Left forelimb (tissue), 1 donor: ENCODE measurements around the gene BUD13.
"Not testable (repeated sequence)": the region's sequence is repeated elsewhere in the genome, so short reads cannot be mapped to it uniquely, and the experiment has no call there.

Experiments used
- DNase-seq: peaks from one replicate; pipeline ENCODE4 v3.0.0-alpha.2; 2018; ENCODE audit warnings: low spot score

BUD13 gene

DNA sequence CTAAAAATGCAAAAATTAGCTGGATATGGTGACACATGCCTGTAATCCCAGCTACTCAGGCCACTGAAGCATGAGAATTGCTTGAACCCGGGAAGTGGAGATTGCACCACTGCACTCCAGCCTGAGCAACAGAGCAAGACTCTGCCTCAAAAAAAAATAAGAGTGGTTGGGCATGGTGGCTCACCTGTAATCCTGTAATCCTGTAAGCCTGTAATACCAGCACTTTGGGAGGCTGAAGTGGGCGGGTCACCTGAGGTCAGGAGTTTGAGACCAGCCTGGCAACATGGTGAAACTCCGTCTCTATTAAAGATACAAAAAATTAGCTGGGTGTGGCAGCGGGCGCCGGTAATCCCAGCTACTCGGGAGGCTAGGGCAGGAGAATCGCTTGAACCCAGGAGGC lies 16.7 kb downstream of the BUD13 start:
- not testable (repeated sequence) for DNase-seq

DNA sequence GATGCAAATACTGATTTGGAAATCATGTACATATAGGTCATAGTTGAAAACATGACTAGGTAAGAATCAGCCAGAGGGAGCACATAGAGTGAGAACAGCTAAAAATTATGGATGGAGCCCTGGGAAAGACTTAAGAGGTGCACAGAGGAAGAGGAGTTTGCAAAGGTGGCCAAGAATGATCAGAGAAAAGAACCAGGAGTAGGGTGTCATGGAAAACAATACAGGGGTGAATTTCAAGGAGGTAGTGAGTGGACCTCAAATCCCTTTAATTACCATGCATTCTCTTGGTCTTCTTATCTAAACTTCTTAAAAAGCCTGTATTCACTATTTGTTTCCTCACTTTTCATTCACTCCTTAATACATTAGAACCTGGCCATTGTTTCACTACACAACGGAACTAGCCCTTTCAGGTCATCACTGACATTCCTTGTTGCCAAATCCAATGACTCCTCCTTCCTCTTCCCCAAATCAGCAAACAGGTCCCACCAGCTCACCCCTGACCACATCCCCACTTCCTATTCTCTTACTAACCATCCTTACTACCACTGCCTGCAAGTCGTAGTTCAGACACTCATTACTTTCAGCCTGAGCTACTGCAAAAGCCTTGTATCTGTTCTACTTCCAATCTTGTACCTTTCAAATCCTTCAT lies 22.6 kb downstream of the BUD13 start:
- DNase-seq, result no peak

DNA sequence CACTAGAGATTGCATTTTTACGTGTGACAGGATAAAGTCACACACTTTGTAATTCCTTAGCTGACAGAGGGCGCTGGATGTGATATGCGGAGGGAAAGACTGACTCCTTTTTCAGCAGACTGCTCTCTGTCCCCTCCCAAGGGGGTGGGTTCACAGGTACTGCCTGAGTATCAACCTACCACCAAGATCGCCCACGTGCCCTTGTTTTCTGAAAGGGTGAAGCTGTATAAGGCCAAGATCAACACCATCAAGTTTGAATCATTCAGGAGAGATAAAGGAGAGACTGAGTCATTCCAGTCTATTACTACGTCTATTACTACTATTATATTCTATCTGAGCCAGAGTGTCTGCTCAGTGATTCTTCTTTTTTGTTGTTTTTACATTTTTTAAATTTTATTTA lies 30.7 kb downstream of the BUD13 start:
- DNase-seq, result no peak

DNA sequence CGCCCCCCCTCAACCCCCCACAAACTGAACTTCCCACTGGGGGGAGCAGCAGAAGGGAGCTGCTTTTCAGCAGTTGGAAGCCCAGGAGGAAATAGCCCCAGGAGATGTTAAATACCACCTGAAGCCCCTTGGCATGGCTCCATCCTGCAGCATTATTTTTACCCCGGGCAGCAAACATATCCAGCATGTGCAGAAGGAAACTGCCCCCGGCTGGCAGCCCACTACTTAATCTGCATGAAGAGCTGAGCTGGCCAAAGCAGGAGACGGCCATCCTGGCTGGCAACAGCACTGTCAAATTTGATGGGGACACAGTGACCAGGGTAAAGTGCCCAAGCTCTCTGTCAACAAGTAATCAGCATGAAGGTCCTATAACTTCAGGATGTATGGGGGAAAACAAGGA lies 32.0 kb downstream of the BUD13 start:
- no peak for DNase-seq

DNA sequence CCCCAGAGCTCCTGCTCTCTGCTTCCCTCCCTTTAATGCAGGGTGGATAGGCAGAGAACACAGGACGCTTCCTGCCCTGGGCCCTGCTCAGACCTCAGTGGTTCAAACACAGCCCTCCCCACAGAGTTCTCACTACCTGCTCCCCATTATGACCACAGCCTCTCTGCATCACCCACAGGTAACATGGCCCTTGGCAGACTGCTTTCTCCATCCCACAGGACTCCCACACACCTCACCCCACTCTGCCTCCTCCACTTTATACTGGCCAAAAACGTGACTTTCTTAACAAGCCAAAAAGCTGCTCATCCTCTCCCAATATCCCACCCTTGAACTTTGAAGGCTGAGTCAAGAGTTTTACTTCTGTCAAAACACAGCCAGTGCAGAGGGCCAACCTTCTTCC lies 33.8 kb downstream of the BUD13 start:
- DNase-seq, result no peak

DNA sequence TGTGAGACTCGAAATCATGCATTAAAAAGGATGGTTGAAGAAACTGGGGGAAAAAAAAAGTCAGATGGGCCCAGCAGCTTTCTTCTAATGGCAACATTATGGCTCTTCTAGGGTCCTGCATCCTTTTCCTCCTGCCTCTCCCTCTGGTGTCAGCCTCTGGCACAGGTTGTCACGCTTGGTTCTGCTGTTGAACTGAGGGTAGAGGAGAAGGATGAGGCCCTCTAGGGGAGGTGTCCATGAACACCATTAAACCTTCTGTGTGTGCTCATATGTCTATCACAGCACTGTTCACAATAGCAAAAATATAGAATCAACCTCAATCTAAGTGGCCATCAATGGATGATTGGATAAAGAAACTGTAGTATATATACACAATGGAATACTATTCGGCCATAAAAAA lies 36.0 kb downstream of the BUD13 start:
- DNase-seq, result no peak

DNA sequence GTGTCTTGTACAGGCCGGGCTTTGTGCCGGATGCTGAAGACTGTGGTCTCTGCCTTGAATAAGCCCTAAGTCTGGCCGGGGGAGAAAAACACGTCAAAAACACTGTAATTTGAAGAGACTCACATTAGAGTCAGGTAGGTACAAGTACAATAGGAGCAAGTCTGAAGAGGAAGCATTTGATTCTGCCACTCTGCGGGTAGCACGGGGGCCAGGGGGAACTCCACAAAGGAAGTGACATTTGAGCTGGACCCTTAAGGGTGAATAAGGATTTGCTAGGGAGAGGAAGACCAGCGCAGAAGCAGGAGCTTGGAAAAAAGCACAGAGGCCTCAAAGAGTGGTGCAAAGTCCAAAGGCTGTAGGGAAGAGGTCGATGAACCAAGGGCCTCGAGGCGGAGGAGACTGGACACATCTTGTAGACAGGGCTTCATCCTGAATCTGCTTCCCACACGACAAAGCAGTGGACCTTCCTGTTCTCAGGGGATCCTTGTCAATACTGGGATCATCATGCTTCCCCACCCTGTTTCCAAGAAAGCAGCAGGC lies 38.7 kb downstream of the BUD13 start:
- no peak for DNase-seq

DNA sequence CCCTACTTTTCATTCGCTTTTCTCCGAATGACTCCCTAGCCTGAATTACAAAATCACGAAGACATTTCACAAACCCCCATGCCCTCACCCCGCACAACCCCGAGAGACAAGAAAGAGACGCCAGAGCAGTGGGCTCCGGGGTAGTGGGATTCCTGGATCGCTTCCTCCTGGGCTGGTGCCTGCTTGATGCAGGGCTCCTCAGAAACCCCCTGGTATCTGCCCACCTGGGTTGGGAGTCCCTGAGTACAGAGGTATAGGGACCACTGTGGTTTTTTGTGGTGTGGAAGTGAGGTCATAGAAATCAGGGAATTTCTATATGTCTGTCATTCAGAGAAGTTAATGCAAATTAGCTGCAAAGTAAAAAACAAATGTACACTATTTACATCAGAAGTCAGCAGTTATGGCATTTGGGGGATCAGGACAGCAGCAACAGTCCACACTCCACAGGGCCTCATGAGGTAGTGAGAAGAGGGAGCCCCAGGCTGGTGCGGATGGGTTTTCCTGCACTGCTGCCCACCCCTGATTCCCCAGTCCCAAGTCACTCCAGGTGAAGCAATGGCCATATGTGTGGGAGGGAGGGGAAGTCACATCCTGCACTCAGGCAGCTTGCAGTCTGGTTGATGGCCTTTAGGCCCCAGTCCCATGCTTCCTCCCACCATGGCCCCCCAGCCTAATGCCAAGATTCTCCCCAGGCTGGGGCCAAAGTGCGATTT lies 39.6 kb downstream of the BUD13 start:
- no peak for DNase-seq

DNA sequence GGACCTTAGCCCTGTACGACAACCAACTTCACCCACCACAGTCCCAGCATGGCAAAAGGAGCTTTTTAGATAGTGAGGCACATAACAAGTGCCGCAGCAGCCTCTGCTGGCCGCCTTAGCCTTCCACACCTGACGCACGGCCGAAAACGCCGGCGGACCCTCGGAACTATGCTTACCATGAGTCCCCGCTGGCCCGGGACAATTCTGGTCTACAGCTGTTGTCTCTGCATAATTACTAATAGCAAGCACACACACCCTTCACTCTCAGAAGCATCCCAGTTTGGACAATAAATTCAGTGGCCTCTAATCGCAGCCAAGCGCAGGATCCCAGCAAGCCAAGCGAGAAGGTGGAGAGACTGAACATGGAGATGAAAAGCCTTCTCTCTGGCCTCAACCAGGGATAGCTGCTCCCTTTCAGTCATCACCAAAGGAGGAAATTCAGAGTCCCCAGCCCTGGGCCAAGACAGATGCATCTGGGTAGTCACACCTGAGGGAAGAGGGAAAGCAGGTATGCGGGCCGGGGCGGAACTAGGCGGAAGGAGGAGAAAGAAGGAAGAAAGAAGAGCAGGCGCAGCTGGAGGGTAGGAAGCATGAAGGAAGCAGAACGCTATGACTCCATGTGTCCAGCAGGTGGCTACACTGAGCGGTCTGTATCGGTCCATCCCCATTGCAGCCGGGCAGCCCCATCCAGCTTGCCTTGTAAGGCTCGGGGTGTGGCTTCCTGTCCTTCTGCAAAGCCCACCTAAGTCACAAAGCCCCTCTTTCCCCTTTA lies 40.3 kb downstream of the BUD13 start:
- no peak for DNase-seq

DNA sequence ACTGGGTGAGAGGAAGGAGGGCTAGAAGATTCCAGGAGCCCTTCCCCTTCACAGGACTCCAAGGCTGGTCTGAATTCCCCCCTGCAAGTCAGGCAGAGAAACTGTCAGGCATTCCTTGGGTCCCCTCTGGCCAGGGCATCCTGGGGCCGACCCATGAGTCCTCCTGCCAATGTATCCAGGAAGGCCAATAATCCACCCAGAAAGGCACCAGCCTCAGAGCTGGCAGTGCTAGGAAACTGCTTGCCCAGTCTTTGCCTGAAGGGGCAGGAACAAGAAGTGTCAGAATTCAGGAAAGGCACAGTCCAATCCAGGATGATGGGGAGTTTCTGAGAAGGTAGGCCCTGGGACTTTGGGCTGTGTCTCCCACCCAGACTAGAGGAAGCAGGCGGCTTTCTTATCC lies 41.0 kb downstream of the BUD13 start:
- DNase-seq, result no peak

DNA sequence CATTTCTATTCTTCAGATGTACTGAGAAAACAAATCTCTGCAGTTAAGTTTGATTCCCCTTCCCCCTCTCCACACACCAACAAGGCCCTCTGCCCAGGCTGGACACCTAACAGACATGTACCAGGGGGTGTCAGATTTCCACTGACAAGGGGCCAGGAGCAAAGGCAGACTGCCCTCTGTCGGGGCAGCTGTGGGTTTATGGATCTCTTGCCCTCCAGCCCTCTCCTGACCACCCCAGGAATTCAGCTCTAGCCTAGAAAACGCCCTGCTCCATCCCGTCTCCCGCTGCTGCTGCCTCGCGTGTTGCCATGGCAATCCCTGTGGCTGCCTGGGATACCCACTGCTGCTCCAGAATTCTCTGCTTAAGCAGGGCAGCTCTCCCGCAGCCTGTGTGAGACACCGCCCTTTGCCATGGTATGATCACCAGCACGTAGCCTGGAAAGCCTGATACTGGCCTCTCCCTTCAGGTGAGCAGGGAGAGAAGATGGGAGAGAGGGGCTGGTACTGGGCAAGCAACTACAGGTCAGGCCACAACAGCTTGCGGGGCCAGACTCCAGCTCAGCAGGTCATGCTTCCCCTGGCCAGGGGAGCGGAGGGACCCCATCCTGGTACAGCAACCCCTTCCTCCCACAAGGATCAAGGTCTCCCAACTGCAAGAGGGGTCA lies 41.6 kb downstream of the BUD13 start:
- DNase-seq, result no peak

DNA sequence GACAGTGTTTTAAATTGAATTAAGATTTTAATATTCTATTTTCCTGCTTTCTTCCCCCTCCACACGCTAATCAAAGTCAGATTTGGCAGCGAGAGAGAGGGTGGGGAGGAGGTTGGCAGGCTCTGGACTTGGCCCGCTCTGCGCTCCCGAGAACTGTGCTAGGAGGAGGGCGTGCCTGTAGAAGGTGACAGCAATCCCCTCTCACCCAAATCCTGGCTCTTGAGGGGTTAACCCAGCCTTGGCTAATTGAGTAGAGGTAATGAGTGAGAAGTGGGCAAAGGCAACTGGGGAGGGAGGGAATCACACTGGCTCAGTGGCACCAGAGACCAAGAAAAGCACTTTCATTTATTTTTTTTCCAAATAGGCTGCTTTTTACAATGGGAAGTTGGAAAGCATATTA lies 42.2 kb downstream of the BUD13 start:
- no peak for DNase-seq

DNA sequence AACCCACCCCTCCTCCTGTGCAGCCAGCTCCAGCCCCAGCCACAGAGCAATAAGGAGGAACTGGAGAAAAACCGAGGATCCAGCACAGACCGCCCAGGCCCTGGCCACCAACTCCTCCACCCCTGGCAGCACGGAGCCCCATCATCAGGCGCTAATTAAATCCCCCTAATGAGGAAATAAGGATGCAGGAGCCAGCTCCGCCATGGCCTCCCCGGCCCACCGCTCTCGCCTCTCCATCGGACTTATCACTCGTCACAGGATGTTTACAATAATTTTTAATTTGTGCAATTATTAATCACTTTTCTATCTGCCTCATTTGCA lies 42.6 kb downstream of the BUD13 start:
- DNase-seq, result no peak

DNA sequence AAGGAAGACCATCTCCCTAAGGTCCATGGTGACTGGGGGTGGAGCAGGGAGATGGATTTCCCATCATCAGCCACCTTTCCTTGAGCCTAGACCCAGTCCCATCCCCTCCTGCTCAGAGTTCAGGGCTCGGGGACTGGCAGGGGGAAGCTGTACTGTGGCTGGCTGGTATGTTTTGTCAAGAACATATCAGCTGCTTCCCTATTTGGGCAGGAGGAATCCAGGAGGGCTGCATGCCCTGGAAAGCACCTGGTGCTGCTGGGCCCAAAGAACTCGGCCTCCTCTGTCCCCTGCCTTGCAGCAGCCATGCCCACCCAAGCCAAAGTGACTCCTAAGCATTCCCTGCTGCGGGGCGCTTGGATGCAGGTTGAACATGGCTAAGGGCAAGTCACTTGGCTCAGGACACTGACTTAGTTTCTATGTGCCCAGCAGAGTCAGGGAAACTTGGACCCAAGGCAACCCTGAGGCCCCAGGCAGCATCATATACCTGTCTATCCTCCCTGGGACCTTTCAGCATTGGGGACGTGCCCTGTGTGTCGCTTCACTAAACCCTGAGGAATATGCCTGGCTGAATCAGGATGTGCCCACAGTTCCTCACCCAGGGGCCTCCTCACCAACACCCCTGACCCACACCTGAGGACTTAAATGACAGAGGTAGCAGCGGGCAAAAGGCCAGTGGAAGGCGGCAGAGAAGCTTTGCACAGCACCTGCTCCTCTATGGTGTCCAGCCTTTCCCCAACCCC lies 43.1 kb downstream of the BUD13 start:
- no peak for DNase-seq

DNA sequence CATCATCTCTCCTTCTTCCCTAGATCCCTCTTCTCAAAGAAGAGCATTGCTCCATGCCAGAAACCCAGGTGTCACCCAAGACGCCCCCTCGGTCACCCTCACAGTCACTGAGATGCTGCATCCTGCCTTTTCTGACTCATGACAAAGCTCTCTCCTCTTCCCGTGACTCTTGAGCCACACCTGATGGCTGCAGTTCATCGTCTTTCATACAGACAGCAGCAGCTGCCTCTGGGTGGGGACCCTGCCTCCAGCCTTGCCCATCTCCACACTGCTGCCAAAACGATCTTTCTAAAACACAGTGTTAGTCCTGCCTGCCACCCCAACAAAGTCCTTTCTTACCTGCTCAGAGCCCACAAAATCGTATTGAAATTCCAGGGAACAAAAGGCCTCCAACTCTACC lies 44.8 kb downstream of the BUD13 start:
- no peak for DNase-seq

DNA sequence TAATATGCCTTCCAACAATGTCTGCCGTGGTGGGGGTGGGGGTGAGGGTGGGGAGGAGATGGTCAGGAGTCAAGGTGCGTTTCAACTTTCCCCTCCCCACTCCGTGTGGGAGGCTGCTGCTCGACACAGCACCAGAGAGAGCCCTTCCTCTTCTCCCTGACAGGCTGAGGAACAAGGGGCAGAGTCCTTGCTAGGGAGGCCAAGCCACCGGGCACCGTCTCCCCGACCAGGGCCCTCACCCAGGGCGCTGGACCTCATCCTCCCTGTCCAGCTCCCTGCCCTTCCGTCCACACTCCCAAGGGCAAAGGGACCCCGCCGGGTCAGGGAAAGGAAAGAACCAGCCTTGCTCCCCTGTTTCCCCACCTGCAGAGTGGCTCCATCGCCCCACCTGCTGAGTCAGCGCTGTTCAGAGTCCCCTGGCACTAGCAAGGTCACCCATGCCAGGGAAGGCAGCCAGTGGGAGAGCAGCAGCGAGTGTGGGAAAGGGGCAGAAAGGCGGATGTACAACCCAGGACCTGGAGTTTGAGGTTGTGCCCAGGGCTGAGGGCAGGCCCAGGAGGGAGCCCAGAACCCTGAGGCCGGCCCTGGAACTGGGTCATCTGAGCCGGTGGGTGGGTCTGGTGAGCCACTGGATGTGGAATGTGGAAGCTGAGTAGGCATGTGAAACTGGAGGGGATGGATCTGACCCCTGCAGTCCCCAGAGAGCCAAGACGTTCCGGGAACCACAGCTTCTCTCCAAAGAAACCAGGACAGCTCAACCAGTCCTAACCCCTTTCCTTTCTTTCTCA lies 47.2 kb downstream of the BUD13 start:
- DNase-seq, result no peak

DNA sequence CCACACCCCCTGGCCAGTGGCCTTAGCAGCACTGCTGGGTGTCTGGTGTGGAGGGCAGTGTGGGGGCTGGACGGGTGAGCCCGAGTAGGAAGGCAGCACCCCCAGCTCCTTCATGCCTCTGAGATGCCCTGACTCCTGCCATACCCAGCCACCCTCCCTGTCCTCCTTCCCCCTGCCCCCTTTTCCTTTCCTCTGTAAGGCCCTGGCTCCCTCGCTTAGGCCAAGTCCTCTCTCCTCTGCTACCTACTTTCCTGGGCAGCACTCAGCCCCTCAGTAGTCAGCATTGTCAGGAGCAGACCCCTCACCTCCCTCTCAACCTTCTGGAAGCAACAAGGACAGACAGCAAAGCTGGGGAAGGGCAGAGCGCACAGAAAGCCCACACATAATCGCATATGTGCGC lies 48.0 kb downstream of the BUD13 start:
- DNase-seq, result no peak

DNA sequence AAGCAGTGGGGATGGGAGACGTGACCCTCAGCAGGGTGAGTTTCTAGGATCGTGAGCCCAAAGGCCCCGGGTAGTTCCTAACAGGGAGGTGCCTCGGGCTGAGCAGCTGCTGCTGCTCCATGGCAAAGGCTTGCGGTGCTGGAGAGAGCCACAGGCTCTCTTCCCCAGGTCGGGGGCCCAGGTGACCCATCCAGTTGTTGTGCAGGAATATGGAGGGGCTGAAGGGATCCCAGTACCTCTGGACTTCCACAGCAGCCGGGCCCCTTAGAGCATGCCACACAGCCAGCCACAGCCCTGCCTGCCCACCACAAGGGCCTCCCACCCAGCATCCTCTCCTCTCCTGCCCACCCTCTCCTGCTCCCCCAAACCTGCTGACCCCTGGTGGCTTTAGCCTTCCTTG lies 49.3 kb downstream of the BUD13 start:
- no peak for DNase-seq

DNA sequence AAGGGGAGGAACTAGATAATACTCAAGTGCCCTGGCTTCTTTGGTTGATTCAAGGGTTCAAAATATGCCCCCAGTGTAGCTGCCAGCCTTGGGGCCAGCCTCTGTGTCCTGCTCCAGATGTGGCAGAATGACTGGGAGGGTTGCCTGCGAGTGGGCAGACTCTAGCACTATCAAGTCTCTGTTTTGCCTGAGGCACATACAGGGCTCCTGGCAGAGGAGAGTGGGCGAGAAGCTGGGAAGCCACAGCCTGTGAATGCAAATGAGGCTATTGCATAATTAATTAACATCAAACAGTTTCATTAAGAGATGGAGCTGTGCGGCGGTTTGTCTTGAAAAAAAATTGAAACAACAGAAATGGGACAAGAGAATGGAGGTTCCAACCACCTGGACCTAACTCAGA lies 50.8 kb downstream of the BUD13 start:
- no peak for DNase-seq

DNA sequence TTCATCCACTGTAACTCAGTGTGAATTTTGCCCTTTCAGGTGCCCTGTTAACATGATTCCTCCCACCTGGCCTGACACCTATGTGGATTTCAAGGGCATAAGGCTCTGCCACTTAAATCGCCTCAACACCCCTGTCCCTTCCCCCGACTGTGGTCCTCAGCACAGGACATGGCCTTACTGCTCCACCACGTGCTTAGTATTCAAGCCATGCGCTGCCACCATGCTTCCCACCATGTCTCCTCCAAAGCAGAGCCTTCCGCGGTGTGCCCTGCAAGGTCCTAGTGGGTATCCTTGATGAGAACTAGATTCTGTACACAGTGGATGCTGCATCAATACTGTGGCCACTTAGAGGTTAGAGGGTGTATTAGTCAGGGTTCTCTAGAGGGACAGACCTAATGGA lies 51.9 kb downstream of the BUD13 start:
- no peak for DNase-seq

DNA sequence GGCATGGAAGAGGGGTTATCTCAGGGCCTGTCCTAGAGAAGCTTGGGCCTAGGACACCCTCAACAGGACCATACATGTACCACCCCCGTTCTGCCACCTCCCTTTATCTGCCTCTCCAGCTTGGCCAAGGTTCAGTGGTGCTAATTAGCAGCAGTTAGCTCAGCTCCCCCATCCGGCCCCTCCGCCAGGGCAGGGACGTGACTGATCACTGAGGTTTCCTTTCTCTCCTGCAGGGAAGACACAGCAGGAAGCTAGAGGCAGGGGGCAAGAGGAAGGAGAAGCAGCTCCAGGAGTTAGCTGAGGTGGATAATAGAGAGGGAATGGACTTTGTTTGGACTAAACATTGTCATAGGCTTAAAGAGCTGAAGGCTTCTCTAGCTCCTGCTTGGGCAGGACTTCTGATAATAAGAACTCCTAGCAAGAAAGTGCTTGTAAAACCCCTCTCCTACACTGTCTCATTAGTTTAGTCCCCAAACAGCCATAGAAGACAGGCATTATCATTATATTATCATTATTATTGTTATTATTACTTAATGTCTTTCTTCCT lies 53.8 kb downstream of the BUD13 start:
- DNase-seq, result no peak
